NCI-H146 treated with DMSO at 0.1 percent for 48 hours (cell line): Measurements from ENCODE around the gene HNRNPD.
"Not testable (repeated sequence)": the region's sequence is repeated elsewhere in the genome, so short reads cannot be mapped to it uniquely, and the experiment has no call there.

ENCODE experiments used
- DNase-seq: peaks from one replicate; lab custom pipeline; 2025; ENCODE audit not compliant: unreplicated experiment; lab: John Stamatoyannopoulos, UW

HNRNPD gene

DNA sequence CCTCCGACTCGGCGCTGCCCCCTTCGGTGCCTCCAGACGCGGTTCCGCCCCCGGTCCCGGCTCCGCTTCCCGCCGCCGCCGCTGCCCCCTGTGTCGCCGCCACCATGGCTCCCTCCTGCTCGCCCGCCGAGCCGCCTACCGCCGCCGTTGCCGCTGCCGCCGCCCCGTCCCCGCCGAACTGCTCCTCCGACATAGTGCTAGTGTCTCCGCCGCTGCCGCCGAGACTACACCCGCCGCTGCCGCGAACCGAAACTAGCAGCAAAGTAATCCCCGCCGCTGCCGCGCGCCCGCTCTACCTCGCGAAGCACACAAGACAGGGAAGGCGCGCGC is 340 bp downstream of the HNRNPD start:
- DNase-seq = no peak

DNA sequence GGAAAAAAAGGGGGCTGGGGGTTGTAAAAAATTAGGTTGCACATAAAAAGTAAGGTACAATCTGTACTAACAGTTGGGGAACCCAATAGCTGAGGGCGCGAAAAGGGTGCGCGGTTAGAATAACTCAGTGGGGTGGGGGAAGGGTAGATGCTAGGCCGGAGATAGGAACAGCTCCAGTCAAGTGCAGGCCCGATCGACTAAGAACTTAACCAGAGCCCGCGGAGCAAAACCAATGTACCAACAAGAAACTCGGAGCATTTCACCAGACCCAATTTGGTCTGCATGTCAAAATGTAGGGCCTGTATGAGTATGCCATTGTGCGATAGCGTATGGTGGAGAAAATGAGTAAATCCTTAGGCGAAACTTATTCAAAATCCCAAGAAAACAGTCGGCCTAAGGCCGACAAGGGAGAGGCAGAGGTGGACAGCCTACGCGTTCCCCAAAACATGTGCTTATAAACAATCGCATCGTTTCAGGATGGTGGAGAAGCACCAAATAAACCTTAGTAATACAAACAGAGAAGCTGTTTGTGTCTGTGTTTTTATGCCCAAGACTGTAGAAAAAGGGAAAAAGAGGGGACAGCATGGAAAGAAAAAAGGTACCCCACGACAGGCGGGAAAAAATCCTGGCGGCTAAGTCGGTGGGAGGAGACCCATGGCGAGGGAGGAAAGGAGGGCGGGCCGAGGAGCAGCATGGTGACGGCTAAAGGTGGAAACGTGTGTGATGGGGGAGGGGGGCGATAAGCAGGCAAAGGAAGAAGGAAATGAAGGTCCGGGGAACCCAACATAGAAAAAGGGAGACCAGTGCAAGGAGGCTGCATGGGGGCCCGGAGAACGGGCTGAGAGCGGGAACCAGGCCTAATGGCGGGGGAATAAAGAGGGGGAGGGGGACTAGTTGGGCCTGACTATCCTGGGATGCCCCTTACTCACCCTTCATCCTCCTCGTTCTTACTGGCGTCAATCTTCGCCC is 990 bp downstream of the HNRNPD start:
- DNase-seq = peak; percentile 74

DNA sequence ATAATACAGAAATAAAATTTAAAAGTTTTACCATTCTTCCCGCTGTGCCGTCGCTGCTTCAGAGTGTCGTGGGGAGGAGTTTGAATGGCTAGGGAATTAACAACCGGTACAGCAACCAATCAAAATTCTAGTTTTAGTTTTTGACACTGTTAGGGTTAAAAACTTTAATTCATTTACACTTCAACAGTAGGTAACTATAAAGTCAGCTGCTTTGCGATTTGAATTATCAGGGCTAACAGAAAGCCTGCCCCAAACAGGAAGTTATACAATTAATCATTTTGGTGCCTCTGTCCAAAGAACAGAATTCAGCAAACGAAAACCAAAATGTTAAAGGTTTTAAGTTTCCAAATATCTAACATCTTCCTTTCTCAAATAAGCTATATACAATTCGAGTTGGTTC is 2.3 kb downstream of the HNRNPD start:
- DNase-seq = no peak

DNA sequence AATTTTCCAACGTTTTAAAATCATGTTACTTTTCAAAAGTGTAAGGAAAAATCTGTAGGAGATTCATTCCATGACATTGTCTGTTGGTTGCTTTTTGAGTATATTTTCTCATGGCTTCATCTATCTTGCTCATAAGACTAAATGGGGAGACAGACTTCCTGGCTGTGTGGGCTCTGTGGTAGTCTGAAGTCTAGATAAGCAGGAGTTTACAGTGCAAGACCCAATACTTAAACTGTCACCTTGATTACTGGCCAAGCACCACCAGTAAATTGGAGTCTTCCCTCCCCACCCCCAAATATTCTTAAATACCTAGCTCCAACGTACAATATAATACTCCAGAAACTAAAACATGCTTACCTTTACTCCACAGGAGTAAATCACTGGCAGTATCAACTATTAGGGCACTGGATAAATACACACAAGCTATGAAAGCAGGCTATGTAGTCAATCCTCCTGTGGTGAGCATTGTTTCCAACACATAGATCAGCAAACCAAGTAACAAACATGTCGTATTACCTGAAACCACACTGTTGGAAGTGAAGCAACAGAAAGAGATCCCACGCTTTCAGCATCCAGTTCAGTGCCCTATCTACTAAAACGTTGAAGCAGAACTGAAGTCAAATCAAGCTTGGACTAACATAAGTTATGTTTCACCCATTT is 6.2 kb downstream of the HNRNPD start:
- no peak for DNase-seq

DNA sequence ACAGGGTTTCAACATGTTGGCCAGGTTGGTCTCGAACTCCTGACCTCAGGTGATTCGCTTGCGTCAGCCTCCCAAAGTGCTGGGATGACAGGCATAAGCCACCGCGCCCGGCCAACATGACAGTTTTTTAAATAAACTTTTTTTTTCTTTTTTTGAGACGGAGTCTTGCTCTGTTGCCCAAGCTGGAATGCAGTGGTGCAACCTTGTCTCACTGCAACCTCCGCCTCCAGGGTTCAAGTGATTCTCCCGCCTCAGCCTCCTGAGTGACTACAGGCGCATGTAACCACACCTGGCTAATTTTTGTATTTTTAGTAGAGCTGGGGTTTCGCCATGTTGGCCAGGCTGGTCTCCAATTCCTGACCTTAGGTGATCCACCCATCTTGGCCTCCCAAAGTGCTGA is 7.4 kb downstream of the HNRNPD start:
- not testable (repeated sequence) for DNase-seq

DNA sequence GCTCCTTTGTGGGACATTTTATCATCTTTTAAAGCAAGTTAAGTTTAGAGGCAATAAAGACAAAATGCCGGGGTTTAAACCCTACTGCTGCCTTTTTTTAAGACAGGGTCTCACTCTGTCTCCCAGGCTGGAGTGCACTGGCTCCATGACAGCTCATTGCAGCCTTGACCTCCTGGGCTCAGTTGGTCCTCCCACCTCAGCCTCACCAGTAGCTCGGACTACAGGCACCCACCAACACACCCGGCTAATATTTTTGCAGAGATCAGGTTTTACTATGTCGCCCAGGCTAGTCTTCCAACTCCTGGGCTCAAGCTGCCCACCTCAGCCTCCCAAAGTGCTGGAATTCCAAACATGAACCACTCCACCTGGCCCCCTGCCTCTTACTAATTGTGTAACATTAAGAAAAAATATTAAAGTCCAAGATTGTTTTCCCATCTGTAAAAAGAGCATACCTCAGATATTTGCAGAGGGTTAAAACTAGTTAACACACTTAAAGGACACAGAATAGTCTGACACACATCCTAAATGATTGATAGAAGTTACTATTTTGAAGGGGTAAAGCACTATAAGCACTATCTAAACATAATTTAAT is 9.8 kb downstream of the HNRNPD start:
- no peak for DNase-seq

DNA sequence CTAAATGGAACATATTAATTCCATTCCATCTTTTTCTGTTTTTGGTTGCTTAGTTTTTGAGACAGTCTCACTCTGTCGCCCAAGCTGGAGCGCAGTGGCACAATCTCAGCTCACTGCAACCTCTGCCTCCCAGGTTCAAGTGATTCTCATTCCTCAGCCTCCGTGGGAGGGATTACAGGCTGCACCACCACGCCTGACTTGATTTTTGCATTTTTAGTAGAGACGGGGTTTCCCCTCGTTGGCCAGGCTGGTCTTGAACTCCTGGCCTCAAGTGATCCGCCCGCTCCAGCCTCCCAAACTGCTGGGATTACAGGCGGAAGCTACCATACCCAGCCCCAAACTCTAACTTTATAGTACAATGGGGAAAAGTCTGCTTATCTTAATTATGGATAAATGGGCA is 11.2 kb downstream of the HNRNPD start:
- no peak for DNase-seq

DNA sequence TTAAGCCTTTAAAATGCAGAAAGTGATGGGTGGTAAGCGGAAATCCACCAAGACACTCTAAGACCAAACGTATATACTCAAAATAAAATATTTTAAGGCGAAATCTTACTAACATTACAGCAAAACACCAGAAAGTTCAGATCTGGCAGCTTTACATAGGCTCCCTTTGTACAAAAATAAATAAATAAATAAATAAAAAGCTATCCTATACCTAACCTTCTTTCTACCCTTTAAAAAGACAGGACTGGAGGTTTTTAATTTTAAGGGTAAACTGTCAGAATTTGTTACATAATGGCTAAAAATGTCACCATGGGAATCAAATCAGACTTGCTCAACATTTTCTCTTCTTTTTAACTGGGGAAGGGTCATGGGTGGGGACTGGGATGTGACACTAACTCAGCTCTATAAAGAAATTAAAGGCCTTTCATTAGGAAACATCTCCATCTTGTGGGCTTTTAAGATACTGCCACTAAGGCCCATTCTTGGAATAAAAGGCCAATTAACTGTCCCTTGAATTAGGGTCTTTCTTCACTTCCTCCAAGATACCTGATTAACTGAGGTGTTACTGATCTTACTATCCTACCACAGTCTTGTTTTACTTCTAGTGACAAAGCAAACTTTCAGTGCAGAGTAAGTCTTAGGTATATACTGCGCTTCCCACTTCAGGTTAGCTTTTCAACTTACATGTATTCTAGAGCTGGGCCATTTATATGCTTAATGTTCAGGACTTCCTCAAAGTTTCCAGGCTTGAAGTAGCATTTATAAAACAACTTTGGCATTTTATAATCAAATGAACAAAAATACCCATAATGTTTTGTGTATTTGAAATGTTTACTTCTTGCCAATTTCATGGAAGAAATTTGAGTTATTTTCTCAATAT is 13.3 kb downstream of the HNRNPD start:
- DNase-seq = no peak

DNA sequence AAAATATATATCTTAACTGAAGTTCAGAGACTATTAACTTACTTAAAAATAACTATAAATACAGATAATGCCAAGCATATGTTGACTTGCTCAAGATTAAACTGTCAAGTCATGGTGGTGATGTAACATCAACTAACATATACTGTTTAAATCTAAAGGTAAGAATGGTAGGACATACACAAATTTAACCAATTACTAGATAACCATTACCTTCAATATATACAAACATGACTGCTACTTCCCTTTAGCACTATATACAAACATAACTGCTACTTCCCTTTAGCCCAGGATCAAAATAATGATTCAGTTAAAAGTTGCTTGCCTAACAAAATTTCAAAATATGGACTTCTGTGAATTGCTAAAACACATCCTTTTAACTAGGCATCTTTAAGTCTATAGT is 14.9 kb downstream of the HNRNPD start:
- no peak for DNase-seq

DNA sequence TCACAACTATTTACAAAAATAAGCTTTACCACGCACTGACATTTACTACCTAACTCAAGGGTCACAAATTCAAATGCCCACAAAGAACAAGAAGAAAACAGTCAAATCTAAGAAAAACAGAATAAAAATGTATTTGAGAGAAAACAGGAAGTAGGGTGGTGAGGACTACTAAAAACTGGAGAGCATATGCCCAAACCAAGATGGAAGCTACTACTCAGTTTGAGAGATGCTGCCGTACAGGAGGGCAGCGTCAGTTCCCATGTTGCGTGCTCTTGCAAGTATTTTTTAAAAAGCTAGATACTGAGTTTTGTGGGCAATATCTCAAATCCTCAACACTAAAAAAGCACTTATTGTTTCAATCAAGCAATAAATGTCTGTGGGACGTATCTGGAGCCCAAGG is 16.2 kb downstream of the HNRNPD start:
- DNase-seq = no peak

DNA sequence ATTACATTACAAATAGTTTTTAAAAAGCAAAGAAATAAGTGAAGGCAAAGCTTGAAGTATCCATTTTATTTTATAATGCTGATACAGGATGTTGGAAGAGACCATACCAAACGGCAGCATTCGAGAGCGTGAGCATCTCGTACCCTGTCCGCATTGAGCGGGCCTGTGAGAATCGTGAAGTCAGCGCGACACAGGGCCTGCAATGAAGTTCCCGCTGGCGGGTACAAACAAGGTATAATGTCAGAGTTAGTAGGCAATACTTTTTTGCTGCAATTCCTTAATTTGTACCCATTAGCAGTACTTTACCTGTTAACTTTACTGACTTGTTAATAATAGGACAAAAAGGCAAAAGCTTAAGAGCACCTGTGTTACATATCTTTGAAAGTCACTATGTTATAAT is 19.0 kb downstream of the HNRNPD start:
- DNase-seq = no peak

DNA sequence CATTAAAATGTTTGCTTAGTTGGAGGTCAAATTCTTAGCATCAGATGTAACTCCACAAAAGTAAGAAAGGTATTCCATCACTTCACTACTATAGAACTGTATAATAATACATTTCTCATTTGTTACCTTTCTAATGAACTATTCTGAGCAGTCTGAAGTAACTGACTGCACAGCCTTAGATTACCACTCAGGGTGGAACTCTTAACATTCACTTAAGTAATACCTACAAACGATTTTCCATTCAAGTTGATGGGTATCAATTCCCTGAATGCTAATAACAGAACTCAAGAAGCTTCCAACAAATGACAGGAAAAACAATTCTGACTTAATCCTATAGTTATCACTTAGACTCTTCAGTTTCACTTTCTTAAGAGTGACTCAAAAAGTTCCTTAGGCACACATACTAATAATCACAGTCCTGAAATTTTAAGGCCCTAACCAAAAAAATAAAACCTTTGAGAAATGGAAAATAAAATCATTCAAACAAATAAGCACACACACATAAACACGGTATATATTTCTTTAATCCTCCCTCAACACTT is 20.9 kb downstream of the HNRNPD start:
- no peak for DNase-seq

DNA sequence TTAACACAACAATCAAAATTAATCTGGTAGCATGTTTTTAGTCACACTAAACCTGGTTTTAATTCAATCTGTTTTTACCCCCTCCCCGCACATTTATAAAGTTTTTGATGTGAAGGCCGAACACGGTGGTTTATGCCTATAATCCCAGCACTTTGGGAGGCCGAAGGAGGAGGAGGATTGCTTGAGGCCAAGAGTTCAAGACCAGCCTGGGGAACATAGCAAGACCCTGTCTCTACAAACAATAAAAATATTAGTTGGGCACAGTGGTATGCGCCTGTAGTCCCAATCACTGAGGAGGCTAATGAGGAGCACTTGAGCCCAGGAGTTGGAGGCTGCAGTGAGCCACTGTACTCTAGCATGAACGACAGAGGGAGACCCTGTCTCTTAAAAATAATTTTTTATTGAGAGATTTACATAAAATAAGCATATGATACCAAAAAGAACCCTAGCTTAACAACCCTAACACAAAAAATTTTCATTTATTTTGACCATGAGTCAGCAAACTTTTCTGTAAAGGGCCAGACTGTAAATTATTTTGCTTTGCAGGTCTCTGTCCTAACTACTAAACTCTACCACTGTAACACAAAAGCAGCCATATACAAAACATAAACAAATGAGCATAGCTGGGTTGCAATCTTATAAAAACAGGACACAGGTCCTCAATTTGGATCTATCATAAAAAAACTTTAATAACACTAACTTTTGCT is 21.5 kb downstream of the HNRNPD start:
- DNase-seq = no peak

DNA sequence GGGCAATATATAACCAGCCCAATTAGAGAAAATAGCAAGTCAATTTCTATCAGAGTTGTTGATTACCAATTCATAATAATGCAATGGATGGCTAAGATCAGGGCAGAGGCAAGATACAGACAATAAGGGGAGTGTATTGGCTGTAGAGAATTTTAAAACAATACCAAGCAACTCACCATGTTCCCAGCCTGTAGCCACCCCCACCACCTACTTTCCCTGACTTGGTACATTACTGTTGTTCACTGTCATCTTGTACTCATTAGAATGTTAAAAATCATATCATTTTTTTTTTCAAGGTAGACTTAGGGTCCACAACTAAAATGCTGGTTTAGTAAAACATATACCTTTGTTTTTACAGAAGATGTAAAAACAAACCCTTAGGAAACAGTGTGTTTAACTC is 27.7 kb downstream of the HNRNPD start:
- no peak for DNase-seq

DNA sequence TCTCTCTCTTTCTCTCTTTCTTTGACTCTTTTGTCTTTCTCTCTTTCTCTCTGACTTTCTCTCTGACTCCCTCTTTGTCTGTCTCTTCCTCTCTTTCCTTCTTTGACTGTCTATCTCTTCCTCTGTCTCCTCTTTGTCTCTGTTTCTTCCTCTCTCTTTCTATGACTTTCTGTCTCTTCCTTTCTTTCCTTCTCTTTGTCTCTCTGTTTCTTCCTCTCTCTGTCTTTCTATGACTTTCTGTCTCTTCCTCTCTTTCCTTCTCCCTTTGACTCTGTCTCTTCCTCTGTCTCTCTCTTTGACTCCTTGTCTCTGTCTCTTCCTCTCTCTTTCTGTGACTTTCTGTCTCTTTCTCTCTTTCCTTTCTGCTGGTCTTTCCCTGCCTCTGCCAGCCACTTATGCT is 38.7 kb downstream of the HNRNPD start:
- no peak for DNase-seq

DNA sequence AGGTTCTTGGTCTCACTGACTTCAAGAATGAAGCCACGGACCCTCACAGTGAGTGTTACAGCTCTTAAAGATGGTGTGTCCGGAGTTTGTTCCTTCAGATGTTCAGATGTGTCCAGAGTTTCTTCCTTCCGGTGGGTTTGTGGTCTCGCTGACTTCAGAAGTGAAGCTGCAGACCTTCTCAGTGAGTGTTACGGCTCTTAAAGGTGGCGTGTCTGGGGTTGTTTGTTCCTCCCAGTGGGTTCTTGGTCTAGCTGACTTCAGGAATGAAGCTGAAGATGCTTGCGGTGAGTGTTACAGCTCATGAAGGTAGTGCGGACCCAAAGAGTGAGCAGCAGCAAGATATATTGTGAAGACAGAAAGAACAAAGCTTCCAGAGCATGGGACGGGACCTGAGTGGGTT is 40.1 kb downstream of the HNRNPD start:
- DNase-seq = not testable (repeated sequence)

DNA sequence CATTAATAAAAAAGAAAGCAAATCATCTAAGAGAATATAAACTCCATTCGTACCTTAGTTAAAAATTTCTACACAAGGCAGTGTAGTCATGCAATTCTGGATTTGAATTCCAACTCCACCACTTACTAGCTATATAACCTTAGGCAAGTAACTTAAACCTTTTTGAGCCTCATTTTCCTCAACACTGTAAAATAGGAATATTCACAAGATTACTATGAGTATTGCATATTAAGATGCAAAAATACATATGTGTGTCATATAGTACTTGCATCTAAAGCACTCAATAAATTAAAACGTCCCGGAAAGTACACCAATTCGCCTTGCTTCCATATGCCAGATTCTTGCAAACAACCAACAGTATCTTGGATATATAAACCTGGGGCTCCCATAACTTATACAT is 42.0 kb downstream of the HNRNPD start:
- no peak for DNase-seq

DNA sequence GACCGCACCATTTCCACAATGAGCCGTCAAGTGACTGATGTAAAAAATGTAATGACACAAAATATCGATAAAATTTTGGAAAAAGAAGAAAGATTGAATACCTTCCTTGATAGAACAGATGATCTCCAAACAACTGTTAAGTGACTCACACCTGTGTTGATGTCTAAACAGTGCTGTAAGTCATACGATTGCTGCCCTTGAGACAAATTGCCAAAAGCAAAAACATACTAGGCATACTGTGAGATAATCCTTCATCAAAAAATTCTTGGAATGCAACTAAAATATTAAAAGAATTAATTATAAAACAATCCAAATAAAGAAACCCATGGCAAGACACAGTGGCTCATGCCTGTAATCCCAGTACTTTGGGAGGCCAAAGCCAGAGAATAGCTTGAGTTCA is 53.4 kb downstream of the HNRNPD start:
- DNase-seq = no peak

DNA sequence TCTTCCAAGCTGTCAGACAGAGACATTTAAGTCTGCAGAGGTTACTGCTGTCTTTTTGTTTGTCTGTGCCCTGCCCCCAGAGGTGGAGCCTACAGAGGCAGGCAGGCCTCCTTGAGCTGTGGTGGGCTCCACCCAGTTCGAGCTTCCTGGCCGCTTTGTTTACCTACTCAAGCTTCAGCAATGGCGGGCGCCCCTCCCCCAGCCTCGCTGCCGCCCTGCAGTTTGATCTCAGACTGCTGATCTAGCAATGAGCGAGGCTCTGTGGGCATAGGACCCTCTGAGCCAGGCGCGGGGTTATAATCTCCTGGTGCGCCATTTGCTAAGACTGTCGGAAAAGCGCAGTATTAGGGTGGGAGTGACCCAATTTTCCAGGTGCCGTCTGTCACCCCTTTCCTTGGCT is 70.7 kb downstream of the HNRNPD start:
- DNase-seq = not testable (repeated sequence)
